Vagina (tissue), 2 donors: ENCODE measurements around the gene DHRS4. TPM values are rescaled to one million over a fixed set of nuclear protein-coding genes. Genes with fewer than 3 reads are reported as not detected.

Experiments used
- DNase-seq, 2 donors: peaks; one replicate each; pipeline ENCODE4 v3.0.0-alpha.2; 2017; ENCODE audit errors: extremely low spot score in 2 of 2
- H3K27ac ChIP-seq: fragments of 200-600 bp; sonication (generic); one replicate; pipeline ENCODE4 v1.5.1; 2019
- H3K27me3 ChIP-seq: fragments of 200-600 bp; sonication (generic); one replicate; pipeline ENCODE4 v1.5.1; 2019
- H3K36me3 ChIP-seq, 2 donors: fragments of 200-600 bp; sonication (generic); one replicate each; pipeline ENCODE4 v1.5.1; 2017 to 2019
- H3K4me1 ChIP-seq: fragments of 200-600 bp; sonication (generic); one replicate; pipeline ENCODE4 v1.5.1; 2019
- H3K4me3 ChIP-seq, 2 donors: fragments of 200-600 bp; sonication (generic); 1 replicate in 1 of 2; 2 replicates in 1 of 2; pipeline ENCODE4 v1.5.1; 2016 to 2019
- H3K9me3 ChIP-seq: fragments of 200-600 bp; sonication (generic); one replicate; pipeline ENCODE4 v1.5.1; 2019
- POLR2A ChIP-seq, 2 donors: fragments of 450-650 bp; IDR thresholded peaks; one replicate each; pipeline ENCODE4 v1.6.1; 2017; ENCODE audit warnings: antibody characterized with exemption in 2 of 2, mild to moderate bottlenecking in 2 of 2, moderate library complexity in 2 of 2
- POLR2AphosphoS5 ChIP-seq, 2 donors: sonication (generic); formaldehyde crosslinking; IDR thresholded peaks; one replicate each; pipeline ENCODE4 v1.9.0; 2017; ENCODE audit warnings: antibody characterized with exemption in 2 of 2, mild to moderate bottlenecking in 2 of 2, low read depth in 1 of 2; ENCODE audit not compliant: insufficient read depth in 1 of 2
- intact Hi-C: fragments of 100-400 bp; cut with DNase I; formaldehyde crosslinking; loops from one replicate; pipeline ENCODE4 v1.15.1; 2023
- total RNA-seq: library from RNA; depleted of rRNA; stranded (reverse); fragments of >200 nt; gene quantifications from one replicate; pipeline ENCODE4 v1.2.3, GENCODE V29; 2016
- TF ChIP-seq, protein P1 (sequence below), 3 experiments: fragments of 450-650 bp in 2 of 3; fragments of 200-600 bp in 1 of 3; sonication (generic) in 1 of 3; IDR thresholded peaks; one replicate each; pipeline ENCODE4 v1.5.1; 2017 to 2019; ENCODE audit warnings: antibody characterized with exemption in 3 of 3, mild to moderate bottlenecking in 2 of 3, moderate library complexity in 2 of 3

The DHRS4 gene
- total RNA-seq, 1 donor from 2014 or later: 21.4 TPM

GRCh38 chr14:23916446-23916845, 37.1 kb upstream of the DHRS4 start:
- Histone ChIP-seq H3K9me3 (no peaks in the 10 kb centered on the region), H3K27ac (no peak overlapping the region), H3K36me3 (no peaks in the 10 kb centered on the region), H3K27me3 (no peaks in the 10 kb centered on the region), H3K4me1 (no peaks in the 10 kb centered on the region), H3K4me3 (no peak overlapping the region)
- intact Hi-C loops: no loop called here
- TF ChIP-seq POLR2AphosphoS5 (IDR thresholded peaks at IDR 0.05; ENCODE audit: insufficient read depth in 1 of 2, low read depth in 1 of 2): no peak
- TF ChIP-seq POLR2A (IDR thresholded peaks at IDR 0.05): no peak
- TF ChIP-seq, protein P1, sequence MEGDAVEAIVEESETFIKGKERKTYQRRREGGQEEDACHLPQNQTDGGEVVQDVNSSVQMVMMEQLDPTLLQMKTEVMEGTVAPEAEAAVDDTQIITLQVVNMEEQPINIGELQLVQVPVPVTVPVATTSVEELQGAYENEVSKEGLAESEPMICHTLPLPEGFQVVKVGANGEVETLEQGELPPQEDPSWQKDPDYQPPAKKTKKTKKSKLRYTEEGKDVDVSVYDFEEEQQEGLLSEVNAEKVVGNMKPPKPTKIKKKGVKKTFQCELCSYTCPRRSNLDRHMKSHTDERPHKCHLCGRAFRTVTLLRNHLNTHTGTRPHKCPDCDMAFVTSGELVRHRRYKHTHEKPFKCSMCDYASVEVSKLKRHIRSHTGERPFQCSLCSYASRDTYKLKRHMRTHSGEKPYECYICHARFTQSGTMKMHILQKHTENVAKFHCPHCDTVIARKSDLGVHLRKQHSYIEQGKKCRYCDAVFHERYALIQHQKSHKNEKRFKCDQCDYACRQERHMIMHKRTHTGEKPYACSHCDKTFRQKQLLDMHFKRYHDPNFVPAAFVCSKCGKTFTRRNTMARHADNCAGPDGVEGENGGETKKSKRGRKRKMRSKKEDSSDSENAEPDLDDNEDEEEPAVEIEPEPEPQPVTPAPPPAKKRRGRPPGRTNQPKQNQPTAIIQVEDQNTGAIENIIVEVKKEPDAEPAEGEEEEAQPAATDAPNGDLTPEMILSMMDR (IDR thresholded peaks at IDR 0.05): no peak
- DNase-seq: no peak

GRCh38 chr14:23922545-23922944, 31.0 kb upstream of the DHRS4 start:
- Histone ChIP-seq H3K9me3 (no peaks in the 10 kb centered on the region), H3K4me1 (no peaks in the 10 kb centered on the region), H3K27me3 (no peaks in the 10 kb centered on the region), H3K27ac (no peak overlapping the region), H3K4me3 (no peak overlapping the region), H3K36me3 (no peaks in the 10 kb centered on the region)
- intact Hi-C loops: no loop called here
- TF ChIP-seq POLR2A (IDR thresholded peaks at IDR 0.05) (no peak), POLR2AphosphoS5 (IDR thresholded peaks at IDR 0.05; ENCODE audit: insufficient read depth in 1 of 2, low read depth in 1 of 2) (no peak)
- TF ChIP-seq, protein P1 (IDR thresholded peaks at IDR 0.05): no peak
- no peak for DNase-seq

DNA sequence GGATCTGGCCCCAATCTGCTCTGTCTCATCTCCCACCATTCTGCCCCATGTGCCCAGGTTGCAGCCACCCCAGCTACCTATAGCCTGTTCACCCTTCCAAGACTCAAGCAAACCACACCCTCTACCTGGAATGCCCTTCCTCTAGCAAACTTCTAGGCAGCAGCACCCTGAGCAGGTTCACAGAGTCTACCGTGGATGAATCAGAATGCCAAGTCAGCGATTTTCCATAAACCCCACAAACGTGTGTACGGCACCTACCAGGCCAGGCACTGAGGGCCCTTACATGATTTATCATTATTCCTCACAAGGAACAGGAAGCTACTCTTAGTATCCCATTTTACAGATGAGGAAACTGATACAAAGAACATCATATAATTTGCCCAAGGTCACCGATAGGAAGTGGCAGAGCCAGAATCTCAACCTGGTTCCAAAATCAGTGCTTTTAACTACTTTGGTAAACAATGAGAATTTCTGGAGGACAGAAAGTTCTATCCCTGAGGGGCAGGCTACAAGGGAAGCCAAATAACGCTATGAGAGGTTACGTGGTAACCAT, 28.0 kb upstream of the DHRS4 start:
- intact Hi-C loops: no loop called here
- no peaks in the 10 kb centered on the region for H3K27me3 ChIP-seq
- TF ChIP-seq, protein P1 (IDR thresholded peaks at IDR 0.05): no peak
- TF ChIP-seq POLR2AphosphoS5 (IDR thresholded peaks at IDR 0.05; ENCODE audit: insufficient read depth in 1 of 2, low read depth in 1 of 2): no peak
- TF ChIP-seq POLR2A (IDR thresholded peaks at IDR 0.05): no peak

DNA sequence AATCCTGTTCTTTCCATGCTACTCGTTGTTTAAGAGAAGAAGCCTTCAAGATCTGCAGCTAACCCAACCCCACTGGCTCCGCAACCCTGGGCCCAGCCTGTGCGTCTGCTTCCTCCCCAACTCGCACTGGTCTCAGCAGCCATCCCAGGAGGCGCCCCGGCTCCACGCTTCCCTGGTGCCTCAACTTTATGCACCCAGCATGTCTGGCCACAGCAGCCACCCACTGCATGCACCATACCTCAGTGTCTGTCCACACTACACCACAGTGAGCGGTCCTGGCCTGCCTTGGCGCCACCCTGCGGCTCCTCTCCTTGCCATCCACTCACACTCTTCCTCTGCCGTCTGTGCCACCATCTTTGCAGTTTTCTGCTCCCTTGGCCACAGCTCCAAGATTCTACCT, 27.0 kb upstream of the DHRS4 start:
- TF ChIP-seq, protein P1 (IDR thresholded peaks at IDR 0.05): no peak
- TF ChIP-seq POLR2A (IDR thresholded peaks at IDR 0.05) (no peak), POLR2AphosphoS5 (IDR thresholded peaks at IDR 0.05; ENCODE audit: insufficient read depth in 1 of 2, low read depth in 1 of 2) (no peak)
- H3K36me3 ChIP-seq: no peaks in the 10 kb centered on the region
- intact Hi-C loops: no loop called here
- DNase-seq: no peak
- no peaks in the 10 kb centered on the region for H3K4me1 ChIP-seq
- H3K27ac ChIP-seq: no peak overlapping the region
- H3K4me3 ChIP-seq: no peak overlapping the region
- H3K27me3 ChIP-seq: no peaks in the 10 kb centered on the region
- no peaks in the 10 kb centered on the region for H3K9me3 ChIP-seq

More for the DNA sequence above, 28.0 kb upstream of the DHRS4 start:
- no peak for DNase-seq
- Histone ChIP-seq H3K36me3 (no peaks in the 10 kb centered on the region), H3K27ac (no peak overlapping the region), H3K4me3 (no peak overlapping the region), H3K9me3 (no peaks in the 10 kb centered on the region), H3K4me1 (no peaks in the 10 kb centered on the region)

GRCh38 chr14:23929136-23929535, 24.4 kb upstream of the DHRS4 start:
- TF ChIP-seq POLR2A (IDR thresholded peaks at IDR 0.05) (no peak), POLR2AphosphoS5 (IDR thresholded peaks at IDR 0.05; ENCODE audit: insufficient read depth in 1 of 2, low read depth in 1 of 2) (no peak)
- TF ChIP-seq, protein P1 (IDR thresholded peaks at IDR 0.05): no peak
- no peaks in the 10 kb centered on the region for H3K36me3 ChIP-seq
- H3K27ac ChIP-seq: no peak overlapping the region
- no peak for DNase-seq
- intact Hi-C loops: no loop called here
- H3K27me3 ChIP-seq: no peaks in the 10 kb centered on the region
- H3K4me3 ChIP-seq: no peak overlapping the region
- H3K9me3 ChIP-seq: no peaks in the 10 kb centered on the region
- no peaks in the 10 kb centered on the region for H3K4me1 ChIP-seq
